CD8-positive, alpha-beta memory T cell (primary cell): ENCODE data around the gene BCL2L2. TPM values are rescaled to one million over a fixed set of nuclear protein-coding genes. Genes with fewer than 3 reads are reported as not detected.

ENCODE experiments used
- CTCF ChIA-PET: fragments of 350-600 bp; sonication (Branson Sonifier 250); formaldehyde crosslinking; loops from one replicate; lab custom pipeline; 2021; ENCODE audit warnings: antibody characterized with exemption; lab: Charles Lee
- POLR2A ChIA-PET: fragments of 350-600 bp; sonication (Branson Sonifier 250); formaldehyde crosslinking; loops from one replicate; lab custom pipeline; 2021; ENCODE audit warnings: antibody characterized with exemption; lab: Charles Lee
- DNase-seq, 5 donors: peaks; one replicate each; pipeline versions ENCODE4 v3.0.0 to v3.0.0-alpha.2; 2020 to 2022; ENCODE audit warnings: mixed read lengths in 1 of 5
- H3K27ac ChIP-seq: one replicate; pipeline ENCODE4 v1.7.0; 2013; ENCODE audit warnings: low read depth, mild to moderate bottlenecking, low read length, moderate library complexity
- H3K27me3 ChIP-seq: 2 replicates; pipeline ENCODE4 v1.7.0; 2013; ENCODE audit warnings: low read length, mild to moderate bottlenecking; ENCODE audit not compliant: insufficient read depth, poor library complexity, severe bottlenecking
- H3K36me3 ChIP-seq: 2 replicates; pipeline ENCODE4 v1.7.0; 2013; ENCODE audit warnings: mild to moderate bottlenecking, low read length, moderate library complexity; ENCODE audit not compliant: insufficient read depth
- H3K4me1 ChIP-seq: 2 replicates; pipeline ENCODE4 v1.7.0; 2013; ENCODE audit warnings: mild to moderate bottlenecking, low read length, moderate library complexity; ENCODE audit not compliant: insufficient read depth
- H3K4me3 ChIP-seq: 2 replicates; pipeline ENCODE4 v1.7.0; 2013; ENCODE audit warnings: mild to moderate bottlenecking, low read length
- H3K9me3 ChIP-seq: 2 replicates; pipeline ENCODE4 v1.7.0; 2013; ENCODE audit warnings: mild to moderate bottlenecking, low read length
- H3K27ac Mint-ChIP-seq, 8 donors: one replicate each; pipeline ENCODE4 v1.8.0; 2020 to 2021; ENCODE audit warnings: mixed read lengths in 8 of 8, mild to moderate bottlenecking in 6 of 8, inconsistent platforms in 3 of 8, moderate library complexity in 3 of 8
- H3K27me3 Mint-ChIP-seq, 2 donors: one replicate each; pipeline ENCODE4 v1.8.0; 2020 to 2021; ENCODE audit warnings: mixed read lengths in 2 of 2, mild to moderate bottlenecking in 1 of 2, moderate library complexity in 1 of 2
- H3K36me3 Mint-ChIP-seq, 3 donors: one replicate each; pipeline ENCODE4 v1.8.0; 2020 to 2021; ENCODE audit warnings: mixed read lengths in 3 of 3, inconsistent platforms in 1 of 3, mild to moderate bottlenecking in 1 of 3
- H3K4me1 Mint-ChIP-seq, 3 donors: one replicate each; pipeline ENCODE4 v1.8.0; 2020 to 2021; ENCODE audit warnings: mixed read lengths in 3 of 3, inconsistent platforms in 1 of 3, mild to moderate bottlenecking in 1 of 3
- H3K4me3 Mint-ChIP-seq, 7 donors: one replicate each; pipeline ENCODE4 v1.8.0; 2020 to 2021; ENCODE audit warnings: mixed read lengths in 7 of 7, mild to moderate bottlenecking in 6 of 7, moderate library complexity in 4 of 7, inconsistent platforms in 2 of 7
- H3K9me3 Mint-ChIP-seq, 5 donors: one replicate each; pipeline ENCODE4 v1.8.0; 2020 to 2022; ENCODE audit warnings: mixed read lengths in 5 of 5, mild to moderate bottlenecking in 3 of 5, moderate library complexity in 2 of 5, inconsistent platforms in 1 of 5
- polyA plus RNA-seq: library from polyadenylated mRNA; unstranded; fragments of 300-500 nt; fragmentation: Illumina TruSeq; gene quantifications from one replicate; pipeline ENCODE4 v1.2.3, GENCODE V29; 2021
- total RNA-seq, 2 experiments: library from RNA; stranded (reverse); gene quantifications; one replicate each; pipeline ENCODE4 v1.2.3, GENCODE V29; 2021

BCL2L2 gene
- total and polyA plus RNA-seq, 3 experiments from 2014 or later = 0.29 to 1.0 (median 0.86) TPM

GRCh38 chr14:23354990-23355389, 48.4 kb downstream of the BCL2L2 start:
- peaks cover 10 to 21% (median 17%) of the 10 kb centered on the region in 3 donors for H3K4me1 Mint-ChIP-seq
- H3K36me3 Mint-ChIP-seq = peaks cover 0 to 2% (median 0%) of the 10 kb centered on the region in 3 donors
- Histone ChIP-seq H3K27ac (no peak overlapping the region), H3K36me3 (no peaks in the 10 kb centered on the region), H3K4me3 (no peak overlapping the region), H3K9me3 (no peaks in the 10 kb centered on the region), H3K27me3 (no peaks in the 10 kb centered on the region), H3K4me1 (peaks cover 4% of the 10 kb centered on the region)
- no peak overlapping the region for H3K27ac Mint-ChIP-seq
- ChIA-PET POLR2A (no interaction called here), CTCF (no interaction called here)
- DNase-seq = no peak
- peaks cover 40 to 62% of the 10 kb centered on the region in 2 donors for H3K27me3 Mint-ChIP-seq
- peaks cover 0 to 1% (median 0%) of the 10 kb centered on the region in 5 donors for H3K9me3 Mint-ChIP-seq
- H3K4me3 Mint-ChIP-seq = no peak overlapping the region

GRCh38 chr14:23355871-23356435, 49.3 kb downstream of the BCL2L2 start:
- H3K27me3 Mint-ChIP-seq = peaks cover 39 to 53% of the 10 kb centered on the region in 2 donors
- peaks cover 4% of the 10 kb centered on the region for H3K4me1 ChIP-seq
- H3K27me3 ChIP-seq = no peaks in the 10 kb centered on the region
- H3K36me3 Mint-ChIP-seq = peaks cover 0 to 2% (median 0%) of the 10 kb centered on the region in 3 donors
- no peak overlapping the region for H3K4me3 Mint-ChIP-seq
- no peak for DNase-seq
- POLR2A ChIA-PET = no interaction called here
- no peak overlapping the region for H3K27ac ChIP-seq
- CTCF ChIA-PET = no interaction called here
- H3K4me3 ChIP-seq = no peak overlapping the region
- peaks cover 10 to 21% (median 17%) of the 10 kb centered on the region in 3 donors for H3K4me1 Mint-ChIP-seq
- H3K27ac Mint-ChIP-seq = no peak overlapping the region
- H3K9me3 ChIP-seq = no peaks in the 10 kb centered on the region
- peaks cover 0 to 1% (median 0%) of the 10 kb centered on the region in 5 donors for H3K9me3 Mint-ChIP-seq
- H3K36me3 ChIP-seq = no peaks in the 10 kb centered on the region

- H3K27me3 Mint-ChIP-seq = peaks cover 33 to 46% of the 10 kb centered on the region in 2 donors
- ChIA-PET POLR2A (no interaction called here), CTCF (no interaction called here)
Observed at GRCh38 chr14:23356662-23357061, 50.0 kb downstream of the BCL2L2 start.

GRCh38 chr14:23357261-23357660, 50.6 kb downstream of the BCL2L2 start:
- Histone ChIP-seq H3K27me3 (no peaks in the 10 kb centered on the region), H3K27ac (no peak overlapping the region), H3K36me3 (no peaks in the 10 kb centered on the region), H3K4me3 (no peak overlapping the region), H3K4me1 (no peaks in the 10 kb centered on the region), H3K9me3 (no peaks in the 10 kb centered on the region)
- peaks cover 6 to 14% (median 12%) of the 10 kb centered on the region in 3 donors for H3K4me1 Mint-ChIP-seq
- H3K27me3 Mint-ChIP-seq = peaks cover 33 to 46% of the 10 kb centered on the region in 2 donors
- ChIA-PET POLR2A (no interaction called here), CTCF (no interaction called here)
- H3K36me3 Mint-ChIP-seq = peaks cover 0 to 2% (median 0%) of the 10 kb centered on the region in 3 donors
- no peak overlapping the region for H3K27ac Mint-ChIP-seq
- no peak for DNase-seq
- H3K9me3 Mint-ChIP-seq = peaks cover 0 to 1% (median 0%) of the 10 kb centered on the region in 5 donors
- H3K4me3 Mint-ChIP-seq = no peak overlapping the region

More at GRCh38 chr14:23356662-23357061, 50.0 kb downstream of the BCL2L2 start:
- Histone ChIP-seq H3K27ac (no peak overlapping the region), H3K27me3 (no peaks in the 10 kb centered on the region), H3K4me1 (peaks cover 4% of the 10 kb centered on the region), H3K4me3 (no peak overlapping the region), H3K9me3 (no peaks in the 10 kb centered on the region), H3K36me3 (no peaks in the 10 kb centered on the region)
- Mint-ChIP-seq H3K9me3 (peaks cover 0 to 1% (median 0%) of the 10 kb centered on the region in 5 donors), H3K4me3 (no peak overlapping the region), H3K27ac (no peak overlapping the region), H3K36me3 (peaks cover 0 to 2% (median 0%) of the 10 kb centered on the region in 3 donors), H3K4me1 (peaks cover 6 to 14% (median 12%) of the 10 kb centered on the region in 3 donors)
- DNase-seq = no peak

GRCh38 chr14:23358042-23358441, 51.4 kb downstream of the BCL2L2 start:
- no peaks in the 10 kb centered on the region for H3K4me1 ChIP-seq
- CTCF ChIA-PET = no interaction called here
- Mint-ChIP-seq H3K9me3 (peaks cover 0 to 1% (median 0%) of the 10 kb centered on the region in 5 donors), H3K4me3 (no peak overlapping the region), H3K27ac (no peak overlapping the region), H3K27me3 (peaks cover 28 to 43% of the 10 kb centered on the region in 2 donors), H3K4me1 (peaks cover 3 to 9% (median 9%) of the 10 kb centered on the region in 3 donors), H3K36me3 (peaks cover 0 to 2% (median 0%) of the 10 kb centered on the region in 3 donors)
- no peak overlapping the region for H3K4me3 ChIP-seq
- POLR2A ChIA-PET = no interaction called here
- DNase-seq = no peak
- H3K27me3 ChIP-seq = no peaks in the 10 kb centered on the region
- no peaks in the 10 kb centered on the region for H3K9me3 ChIP-seq
- no peaks in the 10 kb centered on the region for H3K36me3 ChIP-seq
- no peak overlapping the region for H3K27ac ChIP-seq

- CTCF ChIA-PET = no interaction called here
- H3K4me3 Mint-ChIP-seq = no peak overlapping the region
- no peak for DNase-seq
Observed at GRCh38 chr14:23358553-23359166, 52.0 kb downstream of the BCL2L2 start.

GRCh38 chr14:23359167-23359626, 52.6 kb downstream of the BCL2L2 start:
- POLR2A ChIA-PET = no interaction called here
- H3K4me1 ChIP-seq = no peaks in the 10 kb centered on the region

More at GRCh38 chr14:23358553-23359166, 52.0 kb downstream of the BCL2L2 start:
- Mint-ChIP-seq H3K36me3 (no peaks in the 10 kb centered on the region), H3K4me1 (peaks cover 0 to 3% (median 3%) of the 10 kb centered on the region in 3 donors), H3K27me3 (peaks cover 23 to 40% of the 10 kb centered on the region in 2 donors), H3K27ac (no peak overlapping the region), H3K9me3 (no peaks in the 10 kb centered on the region)
- Histone ChIP-seq H3K4me1 (no peaks in the 10 kb centered on the region), H3K36me3 (no peaks in the 10 kb centered on the region), H3K27me3 (no peaks in the 10 kb centered on the region), H3K27ac (no peak overlapping the region), H3K4me3 (no peak overlapping the region), H3K9me3 (no peaks in the 10 kb centered on the region)
- POLR2A ChIA-PET = no interaction called here

More at GRCh38 chr14:23359167-23359626, 52.6 kb downstream of the BCL2L2 start:
- Histone ChIP-seq H3K27me3 (peaks cover 3% of the 10 kb centered on the region), H3K36me3 (no peaks in the 10 kb centered on the region), H3K9me3 (no peaks in the 10 kb centered on the region), H3K27ac (no peak overlapping the region), H3K4me3 (no peak overlapping the region)
- H3K27ac Mint-ChIP-seq = no peak overlapping the region
- no peak overlapping the region for H3K4me3 Mint-ChIP-seq
- H3K9me3 Mint-ChIP-seq = no peaks in the 10 kb centered on the region
- CTCF ChIA-PET = no interaction called here
- H3K27me3 Mint-ChIP-seq = peaks cover 20 to 38% of the 10 kb centered on the region in 2 donors
- H3K4me1 Mint-ChIP-seq = no peaks in the 10 kb centered on the region
- H3K36me3 Mint-ChIP-seq = no peaks in the 10 kb centered on the region
- no peak for DNase-seq
